ENCODE measurements around the gene SLC30A1.
A peak's percentile ranks its signal among the peaks of the same experiment; 100 is the strongest.
"Not testable (repeated sequence)": the region's sequence is repeated elsewhere in the genome, so short reads cannot be mapped to it uniquely, and the experiment has no call there.

The SLC30A1 gene

GRCh38 chr1:211578640-211579439 lies at the start of gene SLC30A1:
TSS of gene SLC30A1 (minus strand) at chr1:211579161. CDS start at chr1:211578612, 549 bp downstream.
- DNase-seq: peak; percentile 87 to 93

- no peak for DNase-seq
Observed at GRCh38 chr1:211628417-211628816, 49.5 kb upstream of the SLC30A1 start.

- DNase-seq: no peak
Observed at GRCh38 chr1:211627259-211627658, 48.3 kb upstream of the SLC30A1 start.

GRCh38 chr1:211625866-211626265 lies 46.9 kb upstream of the SLC30A1 start:
- not testable (repeated sequence) for DNase-seq

GRCh38 chr1:211625040-211625439 lies 46.1 kb upstream of the SLC30A1 start:
- DNase-seq: peak in 1 of 2 donors; percentile 28

- no peak for DNase-seq
Observed at GRCh38 chr1:211623515-211623914, 44.6 kb upstream of the SLC30A1 start.

- DNase-seq: no peak
Observed at GRCh38 chr1:211621447-211622198, 42.7 kb upstream of the SLC30A1 start.

- no peak for DNase-seq
Observed at GRCh38 chr1:211620097-211620496, 41.1 kb upstream of the SLC30A1 start.

- DNase-seq: no peak
Observed at GRCh38 chr1:211619033-211619996, 40.4 kb upstream of the SLC30A1 start.

GRCh38 chr1:211616965-211617297 lies 38.0 kb upstream of the SLC30A1 start:
- DNase-seq: no peak

- no peak for DNase-seq
Observed at GRCh38 chr1:211616231-211616964, 37.4 kb upstream of the SLC30A1 start.

- no peak for DNase-seq
Observed at GRCh38 chr1:211614615-211615014, 35.7 kb upstream of the SLC30A1 start.

- no peak for DNase-seq
Observed at GRCh38 chr1:211613951-211614350, 35.0 kb upstream of the SLC30A1 start.

GRCh38 chr1:211613108-211613947 lies 34.4 kb upstream of the SLC30A1 start:
- DNase-seq: peak; percentile 66 to 82

GRCh38 chr1:211612786-211613107 lies 33.8 kb upstream of the SLC30A1 start:
- DNase-seq: no peak

- DNase-seq: no peak
Observed at GRCh38 chr1:211611818-211612217, 32.9 kb upstream of the SLC30A1 start.

GRCh38 chr1:211610779-211611556 lies 32.0 kb upstream of the SLC30A1 start:
- no peak for DNase-seq

GRCh38 chr1:211609120-211610024 lies 30.4 kb upstream of the SLC30A1 start:
- DNase-seq: no peak

- no peak for DNase-seq
Observed at GRCh38 chr1:211607754-211608473, 29.0 kb upstream of the SLC30A1 start.

All from bone marrow (tissue), 2 donors.